ENCODE results near the gene OR52B2.
"Not testable (repeated sequence)": the region's sequence is repeated elsewhere in the genome, so short reads cannot be mapped to it uniquely, and the experiment has no call there.

DNA sequence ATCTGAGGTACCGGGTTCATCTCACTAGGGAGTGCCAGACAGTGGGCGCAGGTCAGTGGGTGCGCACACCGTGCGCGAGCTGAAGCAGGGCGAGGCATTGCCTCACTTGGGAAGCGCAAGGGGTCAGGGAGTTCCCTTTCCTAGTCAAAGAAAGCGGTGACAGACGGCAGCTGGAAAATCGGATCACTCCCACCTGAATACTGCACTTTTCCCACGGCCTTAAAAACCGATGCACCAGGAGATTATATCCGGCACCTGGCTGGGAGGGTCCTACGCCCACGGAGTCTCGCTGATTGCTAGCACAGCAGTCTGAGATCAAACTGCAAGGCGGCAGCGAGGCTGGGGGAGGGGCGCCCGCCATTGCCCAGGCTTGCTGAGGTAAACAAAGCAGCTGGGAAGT lies 26.4 kb downstream of the OR52B2 start:
- not testable (repeated sequence) for TF ChIP-seq CTCF, POLR2A (IDR thresholded peaks at IDR 0.05)
